GM13976 (cell line): Measurements from ENCODE around the gene CARNS1.

ENCODE experiments used
- DNase-seq: peaks from one replicate; pipeline ENCODE4 v3.0.0; 2012; ENCODE audit warnings: low spot score
- CTCF ChIP-seq: IDR thresholded peaks from 2 replicates; pipeline ENCODE4 v1.5.1; 2012; ENCODE audit warnings: borderline replicate concordance, mild to moderate bottlenecking; ENCODE audit not compliant: insufficient read depth; ENCODE audit errors: extremely low read depth, missing control alignments, control extremely low read depth
- in situ Hi-C: fragments of 300-500 bp; cut with MboI; formaldehyde crosslinking; loops from one replicate; pipeline ENCODE4 v1.12.0; 2022; ENCODE audit warnings: low sequenced_read_pairs, mixed read lengths, inconsistent platforms; ENCODE audit not compliant: unreplicated experiment

The CARNS1 gene

GRCh38 chr11:67419325-67420049 is 4.0 kb downstream of the CARNS1 start:
- in situ Hi-C loops: no loop called here
- no peak for DNase-seq
- no peak for TF ChIP-seq CTCF

- TF ChIP-seq CTCF: no peak
- no peak for DNase-seq
- in situ Hi-C loops: no loop called here
Observed at GRCh38 chr11:67420147-67420645, 4.7 kb downstream of the CARNS1 start.

DNA sequence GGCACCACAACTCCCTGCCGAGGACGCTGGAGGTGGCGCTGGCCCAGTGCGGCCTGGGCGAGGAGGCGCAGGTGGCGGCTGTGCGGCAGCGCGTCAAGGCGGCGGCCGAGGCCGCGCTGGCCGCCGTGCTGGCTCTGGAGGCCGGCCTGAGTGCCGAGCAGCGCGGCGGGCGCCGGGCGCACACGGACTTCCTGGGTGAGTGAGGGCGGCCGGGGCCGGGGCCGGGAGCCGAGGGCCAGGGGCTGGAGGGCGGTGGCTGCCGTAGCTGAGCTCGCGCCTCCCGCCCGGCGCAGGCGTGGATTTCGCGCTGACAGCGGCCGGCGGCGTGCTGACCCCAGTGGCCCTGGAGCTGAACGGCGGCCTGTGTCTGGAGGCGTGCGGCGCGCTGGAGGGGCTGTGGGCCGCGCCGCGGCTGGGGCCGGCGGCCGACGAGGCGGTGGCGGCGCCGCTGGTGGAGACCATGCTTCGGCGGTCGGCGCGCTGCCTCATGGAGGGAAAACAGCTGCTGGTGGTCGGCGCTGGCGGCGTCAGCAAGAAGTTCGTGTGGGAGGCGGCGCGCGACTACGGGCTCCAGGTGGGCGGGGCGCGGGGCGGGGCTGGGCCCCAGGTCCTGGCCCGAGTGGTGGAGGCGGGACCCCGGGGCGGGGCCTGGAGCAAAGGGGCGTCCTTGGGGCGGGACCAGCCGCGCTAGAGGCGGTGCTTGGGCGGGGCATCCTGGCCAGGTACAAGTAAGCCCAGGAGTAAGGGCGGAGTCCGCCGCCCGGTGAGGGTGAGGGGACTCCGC is 5.4 kb downstream of the CARNS1 start:
- DNase-seq: peak; percentile 100
- no peak for TF ChIP-seq CTCF
- in situ Hi-C loops: no loop called here

DNA sequence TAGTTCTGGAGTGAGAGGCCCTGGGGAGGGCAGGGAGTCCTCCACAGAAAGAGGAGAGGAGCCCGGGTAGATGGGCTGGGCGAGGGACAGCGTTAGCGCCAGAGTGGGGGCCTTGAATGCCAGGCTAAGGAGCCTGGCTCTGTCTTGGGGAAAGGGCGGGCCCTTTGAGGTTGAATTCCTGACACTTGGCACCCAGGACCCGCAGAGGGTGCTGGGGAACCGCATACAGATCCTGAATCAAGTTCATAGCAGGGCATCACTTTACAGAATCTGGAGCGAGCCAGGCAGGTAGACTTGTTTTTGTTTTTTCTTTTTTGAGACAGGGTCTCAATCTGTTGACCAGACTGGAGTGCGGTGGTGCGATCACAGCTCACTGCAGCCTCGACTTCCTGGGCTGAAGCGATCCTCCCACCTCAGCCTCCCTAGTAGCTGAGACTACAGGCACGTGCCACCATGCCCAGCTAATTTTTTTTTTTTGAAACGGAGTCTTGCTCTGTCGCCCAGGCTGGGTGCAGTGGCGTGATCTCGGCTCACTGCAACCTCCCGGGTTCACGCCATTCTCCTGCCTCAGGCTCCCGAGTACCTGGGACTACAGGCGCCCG is 6.1 kb downstream of the CARNS1 start:
- no peak for DNase-seq
- in situ Hi-C loops: no loop called here
- no peak for TF ChIP-seq CTCF

GRCh38 chr11:67422891-67423290 is 7.4 kb downstream of the CARNS1 start:
- in situ Hi-C loops: no loop called here
- DNase-seq: no peak
- TF ChIP-seq CTCF: no peak

DNA sequence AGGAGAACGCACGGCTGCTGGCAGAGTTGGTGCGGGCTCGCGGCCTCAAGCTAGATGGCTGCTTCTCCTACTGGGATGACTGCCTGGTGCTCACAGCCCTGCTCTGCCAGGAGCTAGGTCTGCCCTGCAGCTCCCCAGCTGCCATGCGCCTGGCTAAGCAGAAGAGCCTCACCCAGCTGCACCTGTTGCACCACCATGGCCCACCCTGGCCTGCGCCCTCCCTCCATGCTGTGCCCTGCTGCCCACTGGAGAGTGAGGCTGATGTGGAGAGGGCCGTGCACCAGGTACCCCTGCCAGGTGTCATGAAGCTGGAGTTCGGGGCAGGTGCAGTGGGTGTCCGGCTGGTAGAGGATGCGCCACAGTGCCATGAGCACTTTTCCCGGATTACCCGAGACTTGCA is 8.0 kb downstream of the CARNS1 start:
- TF ChIP-seq CTCF: no peak
- in situ Hi-C loops: no loop called here
- no peak for DNase-seq
